ENCODE measurements around the gene FAM13A. TPM values are rescaled to one million over a fixed set of nuclear protein-coding genes. Genes with fewer than 3 reads are reported as not detected.

FAM13A gene
- total and polyA plus RNA-seq, 9 of the 15 experiments (the other 6 are each of a cell fraction or from before 2014, with no cell fraction given): 11.3 to 23.3 (median 14.7) TPM

DNA sequence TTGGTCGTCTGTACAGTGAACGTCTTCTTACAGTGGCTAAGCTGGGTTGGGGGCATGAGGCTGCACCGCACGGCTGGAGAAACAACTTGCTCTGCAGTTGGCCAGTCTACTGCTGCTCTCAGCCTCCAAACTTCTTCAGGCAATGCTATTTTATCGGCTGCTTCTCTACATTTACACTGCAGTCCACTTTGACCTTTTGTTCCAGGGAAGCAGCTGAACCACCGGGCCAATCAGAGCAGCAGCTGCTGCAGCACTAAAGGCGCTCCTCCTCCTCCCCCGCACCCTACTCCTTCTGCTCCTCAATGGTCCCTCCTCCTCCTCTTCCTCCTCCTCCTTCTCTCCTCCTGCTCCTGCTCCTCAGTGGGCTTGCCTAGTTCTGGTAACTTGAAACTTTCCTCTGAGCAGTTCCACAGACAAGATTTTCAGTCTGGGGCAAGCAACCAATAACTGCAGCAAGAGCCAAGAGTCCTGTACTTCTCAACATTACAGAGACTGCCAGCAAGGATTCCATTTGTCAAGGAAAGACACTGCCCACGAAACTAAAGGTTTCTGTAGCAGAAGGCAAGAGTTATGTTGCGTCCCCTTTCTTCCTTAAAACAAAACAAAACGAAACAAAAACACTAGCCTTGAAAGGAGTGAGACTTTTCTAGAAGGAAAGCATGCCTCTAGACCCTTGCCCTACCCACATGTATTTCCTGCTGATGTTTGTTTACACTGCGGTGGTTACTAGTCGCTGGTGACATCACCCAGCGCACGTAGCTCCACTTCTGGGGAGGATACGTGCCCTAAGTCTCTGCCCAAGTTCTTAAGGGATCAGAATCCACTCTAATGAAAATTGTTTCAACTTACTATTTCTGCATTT lies 233.7 kb downstream of the FAM13A start (continued):
- TF ChIP-seq, protein P1, sequence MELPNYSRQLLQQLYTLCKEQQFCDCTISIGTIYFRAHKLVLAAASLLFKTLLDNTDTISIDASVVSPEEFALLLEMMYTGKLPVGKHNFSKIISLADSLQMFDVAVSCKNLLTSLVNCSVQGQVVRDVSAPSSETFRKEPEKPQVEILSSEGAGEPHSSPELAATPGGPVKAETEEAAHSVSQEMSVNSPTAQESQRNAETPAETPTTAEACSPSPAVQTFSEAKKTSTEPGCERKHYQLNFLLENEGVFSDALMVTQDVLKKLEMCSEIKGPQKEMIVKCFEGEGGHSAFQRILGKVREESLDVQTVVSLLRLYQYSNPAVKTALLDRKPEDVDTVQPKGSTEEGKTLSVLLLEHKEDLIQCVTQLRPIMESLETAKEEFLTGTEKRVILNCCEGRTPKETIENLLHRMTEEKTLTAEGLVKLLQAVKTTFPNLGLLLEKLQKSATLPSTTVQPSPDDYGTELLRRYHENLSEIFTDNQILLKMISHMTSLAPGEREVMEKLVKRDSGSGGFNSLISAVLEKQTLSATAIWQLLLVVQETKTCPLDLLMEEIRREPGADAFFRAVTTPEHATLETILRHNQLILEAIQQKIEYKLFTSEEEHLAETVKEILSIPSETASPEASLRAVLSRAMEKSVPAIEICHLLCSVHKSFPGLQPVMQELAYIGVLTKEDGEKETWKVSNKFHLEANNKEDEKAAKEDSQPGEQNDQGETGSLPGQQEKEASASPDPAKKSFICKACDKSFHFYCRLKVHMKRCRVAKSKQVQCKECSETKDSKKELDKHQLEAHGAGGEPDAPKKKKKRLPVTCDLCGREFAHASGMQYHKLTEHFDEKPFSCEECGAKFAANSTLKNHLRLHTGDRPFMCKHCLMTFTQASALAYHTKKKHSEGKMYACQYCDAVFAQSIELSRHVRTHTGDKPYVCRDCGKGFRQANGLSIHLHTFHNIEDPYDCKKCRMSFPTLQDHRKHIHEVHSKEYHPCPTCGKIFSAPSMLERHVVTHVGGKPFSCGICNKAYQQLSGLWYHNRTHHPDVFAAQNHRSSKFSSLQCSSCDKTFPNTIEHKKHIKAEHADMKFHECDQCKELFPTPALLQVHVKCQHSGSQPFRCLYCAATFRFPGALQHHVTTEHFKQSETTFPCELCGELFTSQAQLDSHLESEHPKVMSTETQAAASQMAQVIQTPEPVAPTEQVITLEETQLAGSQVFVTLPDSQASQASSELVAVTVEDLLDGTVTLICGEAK (IDR thresholded peaks at IDR 0.05): no peak
- TF ChIP-seq, protein P1 (CRISPR knock-in tag; IDR thresholded peaks at IDR 0.05): no peak
- TF ChIP-seq SAP30 (IDR thresholded peaks at IDR 0.05; ENCODE audit: borderline replicate concordance, insufficient read depth, low read depth, low read length, poor library complexity, severe bottlenecking): no peak
- 0 out of 2 replicates have a peak, but pooled peaks have one; percentile 35 for TF ChIP-seq ELF4 (CRISPR knock-in tag; IDR thresholded peaks at IDR 0.05)
- TF ChIP-seq NBN (IDR thresholded peaks at IDR 0.05; ENCODE audit: low read depth): peak; percentile 82
- TF ChIP-seq, protein P2, sequence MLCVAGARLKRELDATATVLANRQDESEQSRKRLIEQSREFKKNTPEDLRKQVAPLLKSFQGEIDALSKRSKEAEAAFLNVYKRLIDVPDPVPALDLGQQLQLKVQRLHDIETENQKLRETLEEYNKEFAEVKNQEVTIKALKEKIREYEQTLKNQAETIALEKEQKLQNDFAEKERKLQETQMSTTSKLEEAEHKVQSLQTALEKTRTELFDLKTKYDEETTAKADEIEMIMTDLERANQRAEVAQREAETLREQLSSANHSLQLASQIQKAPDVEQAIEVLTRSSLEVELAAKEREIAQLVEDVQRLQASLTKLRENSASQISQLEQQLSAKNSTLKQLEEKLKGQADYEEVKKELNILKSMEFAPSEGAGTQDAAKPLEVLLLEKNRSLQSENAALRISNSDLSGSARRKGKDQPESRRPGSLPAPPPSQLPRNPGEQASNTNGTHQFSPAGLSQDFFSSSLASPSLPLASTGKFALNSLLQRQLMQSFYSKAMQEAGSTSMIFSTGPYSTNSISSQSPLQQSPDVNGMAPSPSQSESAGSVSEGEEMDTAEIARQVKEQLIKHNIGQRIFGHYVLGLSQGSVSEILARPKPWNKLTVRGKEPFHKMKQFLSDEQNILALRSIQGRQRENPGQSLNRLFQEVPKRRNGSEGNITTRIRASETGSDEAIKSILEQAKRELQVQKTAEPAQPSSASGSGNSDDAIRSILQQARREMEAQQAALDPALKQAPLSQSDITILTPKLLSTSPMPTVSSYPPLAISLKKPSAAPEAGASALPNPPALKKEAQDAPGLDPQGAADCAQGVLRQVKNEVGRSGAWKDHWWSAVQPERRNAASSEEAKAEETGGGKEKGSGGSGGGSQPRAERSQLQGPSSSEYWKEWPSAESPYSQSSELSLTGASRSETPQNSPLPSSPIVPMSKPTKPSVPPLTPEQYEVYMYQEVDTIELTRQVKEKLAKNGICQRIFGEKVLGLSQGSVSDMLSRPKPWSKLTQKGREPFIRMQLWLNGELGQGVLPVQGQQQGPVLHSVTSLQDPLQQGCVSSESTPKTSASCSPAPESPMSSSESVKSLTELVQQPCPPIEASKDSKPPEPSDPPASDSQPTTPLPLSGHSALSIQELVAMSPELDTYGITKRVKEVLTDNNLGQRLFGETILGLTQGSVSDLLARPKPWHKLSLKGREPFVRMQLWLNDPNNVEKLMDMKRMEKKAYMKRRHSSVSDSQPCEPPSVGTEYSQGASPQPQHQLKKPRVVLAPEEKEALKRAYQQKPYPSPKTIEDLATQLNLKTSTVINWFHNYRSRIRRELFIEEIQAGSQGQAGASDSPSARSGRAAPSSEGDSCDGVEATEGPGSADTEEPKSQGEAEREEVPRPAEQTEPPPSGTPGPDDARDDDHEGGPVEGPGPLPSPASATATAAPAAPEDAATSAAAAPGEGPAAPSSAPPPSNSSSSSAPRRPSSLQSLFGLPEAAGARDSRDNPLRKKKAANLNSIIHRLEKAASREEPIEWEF (CRISPR knock-in tag; IDR thresholded peaks at IDR 0.05): no peak

All from K562 (cell line).